Non-pigmented ciliary epithelial cell (primary cell): ENCODE results near the gene ALDH5A1.

Experiments
- DNase-seq: peaks from one replicate; pipeline ENCODE4 v3.0.0-alpha.2; 2010; ENCODE audit warnings: low read depth

The ALDH5A1 gene

DNA sequence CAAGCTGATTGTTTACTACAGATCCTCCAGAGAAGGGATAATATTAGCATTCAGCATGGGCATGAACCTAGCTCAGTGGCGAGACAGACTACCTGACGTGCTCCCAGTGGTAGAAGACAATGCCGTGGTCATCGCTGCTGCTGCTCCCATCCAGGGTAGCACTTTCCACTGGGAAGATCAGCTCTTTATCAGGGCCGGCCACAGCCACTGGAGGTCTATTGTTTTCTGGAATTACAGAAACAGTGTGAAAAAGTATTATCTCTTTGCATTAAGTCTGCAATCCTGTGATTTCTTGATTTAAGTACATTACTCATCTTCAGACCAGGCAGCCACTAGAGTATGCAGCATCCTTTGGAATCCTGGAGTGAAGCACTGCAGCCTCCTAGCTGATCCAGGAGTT lies 75.0 kb downstream of the ALDH5A1 start:
- DNase-seq: no peak

- no peak for DNase-seq
These were observed 76.6 kb downstream of the ALDH5A1 start for GRCh38 chr6:24571361-24571760.

DNA sequence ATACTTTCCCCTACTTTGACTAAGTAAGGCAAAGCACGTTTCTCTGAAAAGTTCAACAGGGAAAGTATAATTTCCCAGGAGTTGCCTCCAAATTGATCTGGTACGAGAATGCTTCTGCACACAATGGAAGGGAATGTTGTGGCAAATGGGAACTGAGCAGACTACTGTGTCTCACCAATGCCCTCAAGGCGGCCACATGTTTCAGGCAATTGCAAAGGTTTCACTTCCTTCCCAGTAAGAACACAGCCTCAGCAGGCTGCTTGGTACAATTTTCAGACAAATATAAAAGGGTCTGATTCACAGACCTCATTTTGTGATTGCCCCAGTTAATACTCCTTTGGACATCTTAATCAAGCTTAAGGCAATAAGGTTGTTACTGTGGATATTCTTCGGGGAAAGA lies 80.0 kb downstream of the ALDH5A1 start:
- DNase-seq: no peak

- no peak for DNase-seq
These were observed 81.7 kb downstream of the ALDH5A1 start for GRCh38 chr6:24576447-24576846.

DNA sequence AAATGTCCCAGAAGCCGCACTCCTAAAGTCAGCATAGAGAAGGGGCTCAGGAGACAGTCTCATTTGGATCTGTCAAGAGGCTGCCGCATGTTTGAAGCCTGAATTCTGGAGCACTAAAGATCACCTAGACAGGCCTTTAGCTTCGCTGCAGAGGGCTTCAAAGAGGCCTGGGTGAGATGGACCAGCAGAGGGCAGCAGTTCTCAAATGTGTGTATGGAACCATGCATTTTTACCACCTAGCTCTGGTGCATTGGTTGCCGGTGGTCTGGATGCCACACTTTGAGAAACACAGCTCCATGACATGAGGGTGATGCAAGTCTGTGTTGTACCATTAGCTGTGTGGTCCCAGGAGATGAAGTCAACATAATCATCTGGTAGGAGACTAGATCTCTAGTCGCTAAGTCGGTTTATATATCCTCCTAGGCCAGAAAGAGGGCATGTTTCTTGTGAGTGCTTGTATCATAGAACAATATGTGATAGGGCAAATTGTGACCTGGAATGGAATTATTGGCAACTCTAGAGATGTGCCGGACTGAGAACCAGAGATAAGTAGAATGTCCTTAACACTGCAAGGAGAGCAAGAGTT lies 86.4 kb downstream of the ALDH5A1 start:
- DNase-seq: peak; percentile 22

- peak; percentile 32 for DNase-seq
These were observed 89.0 kb downstream of the ALDH5A1 start for GRCh38 chr6:24583463-24584381.

DNA sequence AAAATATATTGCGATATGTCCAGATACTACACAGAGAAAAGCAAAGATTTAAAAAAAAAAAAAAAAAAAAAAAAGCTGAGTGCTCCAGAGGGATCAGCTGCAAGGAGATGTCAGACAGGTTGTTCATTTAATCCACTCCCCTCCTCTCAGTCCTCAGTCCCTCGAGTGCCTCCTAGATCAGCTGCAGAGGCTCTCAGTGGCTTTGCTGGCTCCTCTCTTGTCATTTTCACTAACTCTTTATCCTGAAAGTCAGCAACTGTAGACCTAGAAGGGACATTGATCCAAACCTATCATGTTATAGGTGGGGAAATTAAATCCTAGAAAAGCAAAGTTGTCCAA lies 89.6 kb downstream of the ALDH5A1 start:
- no peak for DNase-seq
